ENCODE results near the gene CEL.
"Not testable (repeated sequence)": the region's sequence is repeated elsewhere in the genome, so short reads cannot be mapped to it uniquely, and the experiment has no call there.

CEL gene

DNA sequence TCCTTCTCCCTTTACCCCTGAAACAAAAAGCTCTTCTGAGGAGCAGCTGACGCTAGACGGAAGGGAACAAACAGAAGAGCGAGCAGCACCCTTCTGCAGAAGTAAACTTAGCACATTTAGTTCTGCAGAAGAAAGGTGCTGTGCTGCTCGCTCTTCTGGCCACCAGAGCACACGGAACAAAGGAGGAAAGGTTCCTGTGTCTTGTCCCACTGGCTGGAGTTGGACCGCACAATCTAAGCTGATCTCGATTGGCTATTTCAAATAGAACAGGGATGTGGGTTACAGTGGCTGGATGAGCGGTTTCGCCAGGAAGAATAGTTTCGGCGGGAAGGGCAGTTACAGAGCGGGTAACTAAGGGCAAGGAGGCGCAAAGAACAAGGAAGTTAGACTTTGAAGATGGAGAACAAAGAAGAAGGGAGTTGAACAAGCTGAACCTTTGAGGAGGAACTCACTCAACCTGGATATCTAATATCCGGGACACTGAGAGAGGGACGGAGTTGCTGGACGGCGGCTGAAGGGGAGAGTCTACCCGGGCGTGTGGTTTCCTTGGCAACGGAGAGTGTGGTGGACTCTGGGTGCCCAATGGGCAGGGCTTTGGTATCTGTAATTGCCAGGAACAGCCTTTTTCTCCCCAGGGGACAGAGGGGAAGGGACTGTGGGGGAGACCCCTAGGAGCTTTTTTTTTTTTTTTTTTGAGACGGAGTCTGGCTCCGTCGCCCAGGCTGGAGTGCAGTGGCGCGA lies 23.8 kb upstream of the CEL start:
- H3K27ac Mint-ChIP-seq = no peak overlapping the region
- H3K36me3 Mint-ChIP-seq (ENCODE audit: low read depth) = peaks cover 78% of the 10 kb centered on the region
- peaks cover 3% of the 10 kb centered on the region for H3K27me3 Mint-ChIP-seq (ENCODE audit: low read depth)
- H3K4me1 Mint-ChIP-seq = peaks cover 1% of the 10 kb centered on the region
- TF ChIP-seq, protein P1, sequence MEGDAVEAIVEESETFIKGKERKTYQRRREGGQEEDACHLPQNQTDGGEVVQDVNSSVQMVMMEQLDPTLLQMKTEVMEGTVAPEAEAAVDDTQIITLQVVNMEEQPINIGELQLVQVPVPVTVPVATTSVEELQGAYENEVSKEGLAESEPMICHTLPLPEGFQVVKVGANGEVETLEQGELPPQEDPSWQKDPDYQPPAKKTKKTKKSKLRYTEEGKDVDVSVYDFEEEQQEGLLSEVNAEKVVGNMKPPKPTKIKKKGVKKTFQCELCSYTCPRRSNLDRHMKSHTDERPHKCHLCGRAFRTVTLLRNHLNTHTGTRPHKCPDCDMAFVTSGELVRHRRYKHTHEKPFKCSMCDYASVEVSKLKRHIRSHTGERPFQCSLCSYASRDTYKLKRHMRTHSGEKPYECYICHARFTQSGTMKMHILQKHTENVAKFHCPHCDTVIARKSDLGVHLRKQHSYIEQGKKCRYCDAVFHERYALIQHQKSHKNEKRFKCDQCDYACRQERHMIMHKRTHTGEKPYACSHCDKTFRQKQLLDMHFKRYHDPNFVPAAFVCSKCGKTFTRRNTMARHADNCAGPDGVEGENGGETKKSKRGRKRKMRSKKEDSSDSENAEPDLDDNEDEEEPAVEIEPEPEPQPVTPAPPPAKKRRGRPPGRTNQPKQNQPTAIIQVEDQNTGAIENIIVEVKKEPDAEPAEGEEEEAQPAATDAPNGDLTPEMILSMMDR (IDR thresholded peaks at IDR 0.05; ENCODE audit: unreplicated experiment in 3 of 3) = no peak
- H3K9me3 Mint-ChIP-seq = peaks cover 3% of the 10 kb centered on the region
- H3K4me3 Mint-ChIP-seq = no peak overlapping the region

DNA sequence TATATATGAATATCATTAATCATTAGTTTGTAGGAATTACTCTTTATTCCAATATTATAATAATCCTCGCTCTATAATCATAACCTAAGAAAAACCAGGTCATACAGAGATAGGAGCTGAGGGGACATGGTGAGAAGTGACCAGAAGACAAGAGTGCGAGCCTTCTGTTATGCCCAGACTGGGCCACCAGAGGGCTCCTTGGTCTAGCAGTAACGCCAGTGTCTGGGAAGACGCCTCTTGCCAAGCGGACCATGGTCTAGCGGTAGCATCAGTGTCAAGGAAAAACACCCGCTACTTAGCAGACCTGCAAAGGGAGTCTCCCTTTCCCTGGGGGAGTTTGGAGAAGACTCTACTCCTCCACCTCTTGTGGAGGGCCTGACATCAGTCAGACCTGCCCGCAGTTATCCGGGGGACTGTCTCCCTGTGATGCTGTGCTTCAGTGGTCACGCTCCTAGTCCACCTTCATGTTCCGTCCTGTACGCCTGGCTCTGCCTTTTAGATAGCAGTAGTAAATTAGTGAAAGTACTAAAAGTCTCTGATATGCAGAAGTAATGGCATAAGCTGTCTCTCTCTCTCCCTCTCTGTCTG lies 20.8 kb upstream of the CEL start:
- H3K4me1 Mint-ChIP-seq; H3K4me3 Mint-ChIP-seq; H3K9me3 Mint-ChIP-seq; H3K27me3 Mint-ChIP-seq (ENCODE audit: low read depth); H3K27ac Mint-ChIP-seq: not testable (repeated sequence)
- TF ChIP-seq, protein P1 (IDR thresholded peaks at IDR 0.05; ENCODE audit: unreplicated experiment in 3 of 3) = peak; percentile 37 to 55 (median 50)
- peaks cover 72% of the 10 kb centered on the region for H3K36me3 Mint-ChIP-seq (ENCODE audit: low read depth)

DNA sequence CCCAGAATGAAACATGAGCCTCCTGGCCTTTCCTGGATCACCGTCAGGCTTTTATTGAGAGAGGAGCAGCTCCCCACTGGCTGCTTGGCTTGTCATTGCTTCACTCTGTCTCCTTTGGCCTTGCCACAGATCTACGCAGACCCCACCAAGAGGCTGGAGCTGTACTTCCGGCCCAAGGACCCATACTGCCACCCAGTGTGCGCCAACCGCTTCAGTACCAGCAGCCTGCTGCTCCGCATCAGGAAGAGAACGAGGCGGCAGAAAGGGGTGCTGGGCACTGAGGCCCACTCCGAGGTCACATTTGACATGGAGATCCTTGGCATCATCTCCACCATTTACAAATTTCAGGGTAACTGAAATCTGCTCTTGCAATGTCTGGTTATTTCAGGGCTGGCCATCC lies 19.8 kb upstream of the CEL start:
- TF ChIP-seq, protein P1 (IDR thresholded peaks at IDR 0.05; ENCODE audit: unreplicated experiment in 3 of 3) = no peak
- no peak overlapping the region for H3K27ac Mint-ChIP-seq
- H3K36me3 Mint-ChIP-seq (ENCODE audit: low read depth) = peaks cover 72% of the 10 kb centered on the region
- no peaks in the 10 kb centered on the region for H3K4me1 Mint-ChIP-seq
- H3K9me3 Mint-ChIP-seq = no peaks in the 10 kb centered on the region
- peaks cover 3% of the 10 kb centered on the region for H3K27me3 Mint-ChIP-seq (ENCODE audit: low read depth)
- no peak overlapping the region for H3K4me3 Mint-ChIP-seq

DNA sequence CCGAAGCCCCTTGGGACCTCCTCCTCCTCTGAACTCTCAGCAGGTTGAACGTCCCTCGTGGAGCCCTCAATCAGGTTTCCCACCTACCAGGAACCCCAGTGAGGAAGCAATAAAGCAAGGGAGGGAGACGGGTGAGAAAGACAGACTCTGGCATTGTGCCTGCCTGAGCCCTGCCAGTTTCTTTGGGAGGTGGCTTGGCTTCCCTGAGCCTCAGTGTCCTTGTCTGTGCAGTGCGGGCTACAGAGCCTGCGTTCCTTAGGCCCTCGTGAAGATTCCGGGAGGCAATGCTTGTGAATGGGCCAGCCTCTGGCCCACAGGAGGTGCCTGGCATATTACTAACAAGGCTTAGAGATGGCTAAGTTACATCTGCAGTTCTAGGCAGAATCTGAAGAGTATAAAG lies 19.1 kb upstream of the CEL start:
- H3K4me1 Mint-ChIP-seq = no peaks in the 10 kb centered on the region
- no peak overlapping the region for H3K27ac Mint-ChIP-seq
- TF ChIP-seq, protein P1 (IDR thresholded peaks at IDR 0.05; ENCODE audit: unreplicated experiment in 3 of 3) = no peak
- no peaks in the 10 kb centered on the region for H3K9me3 Mint-ChIP-seq
- peaks cover 3% of the 10 kb centered on the region for H3K27me3 Mint-ChIP-seq (ENCODE audit: low read depth)
- H3K4me3 Mint-ChIP-seq = no peak overlapping the region
- H3K36me3 Mint-ChIP-seq (ENCODE audit: low read depth) = peaks cover 68% of the 10 kb centered on the region

DNA sequence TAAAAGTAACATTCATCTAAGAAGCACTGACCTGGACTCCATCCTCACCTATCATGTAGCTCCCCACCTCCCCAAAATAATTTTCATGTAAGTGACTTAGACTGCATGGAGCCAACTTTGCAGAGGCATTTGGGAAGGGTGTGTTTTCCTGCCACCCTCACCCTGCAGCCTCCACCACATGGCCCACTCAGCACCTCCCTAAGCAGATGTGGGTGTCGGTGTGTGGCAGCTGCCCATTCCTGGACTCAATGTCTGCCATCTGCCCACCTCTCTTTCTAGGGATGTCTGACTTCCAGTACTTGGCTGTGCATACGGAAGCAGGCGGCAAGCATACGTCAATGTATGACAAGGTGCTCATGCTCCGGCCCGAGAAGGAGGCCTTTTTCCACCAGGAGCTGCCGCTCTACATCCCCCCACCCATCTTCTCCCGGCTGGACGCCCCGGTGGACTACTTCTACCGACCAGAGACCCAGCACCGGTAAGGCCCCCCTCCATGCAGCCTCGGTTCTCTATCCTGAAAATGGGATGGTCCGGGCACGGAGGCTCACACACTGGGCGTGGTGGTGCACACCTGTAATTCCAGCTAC lies 18.2 kb upstream of the CEL start:
- Mint-ChIP-seq H3K4me3 (no peak overlapping the region), H3K27ac (no peak overlapping the region), H3K27me3 (ENCODE audit: low read depth) (peaks cover 3% of the 10 kb centered on the region), H3K4me1 (no peaks in the 10 kb centered on the region), H3K36me3 (ENCODE audit: low read depth) (peaks cover 63% of the 10 kb centered on the region), H3K9me3 (no peaks in the 10 kb centered on the region)
- TF ChIP-seq, protein P1 (IDR thresholded peaks at IDR 0.05; ENCODE audit: unreplicated experiment in 3 of 3) = no peak
